GM04504 (cell line): ENCODE results near the gene DAB2.
A peak's percentile ranks its signal among the peaks of the same experiment; 100 is the strongest.
"Not testable (repeated sequence)": the region's sequence is repeated elsewhere in the genome, so short reads cannot be mapped to it uniquely, and the experiment has no call there.

Experiments used
- DNase-seq: peaks from one replicate; pipeline ENCODE4 v3.0.0-alpha.2; 2012; ENCODE audit warnings: low read depth

DAB2 gene

DNA sequence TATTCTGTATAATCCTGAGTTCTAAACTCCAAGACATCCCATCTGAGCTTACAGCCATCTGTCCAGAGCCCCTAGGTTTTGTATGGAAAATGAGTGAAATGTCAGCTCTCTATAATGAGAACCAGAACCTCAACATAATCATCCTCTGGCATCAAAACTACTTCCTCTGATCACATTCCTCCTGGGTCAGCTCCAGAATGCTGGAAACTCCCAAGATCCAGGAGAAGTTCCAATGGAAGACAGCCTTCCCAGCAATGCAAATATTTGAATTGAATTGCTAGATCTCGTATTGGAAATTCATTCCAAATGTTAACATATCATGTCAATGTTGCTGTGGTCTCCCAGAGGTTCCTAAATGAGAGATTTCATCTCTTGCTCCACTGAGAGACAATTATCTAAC lies 84.3 kb downstream of the DAB2 start:
- DNase-seq: no peak

DNA sequence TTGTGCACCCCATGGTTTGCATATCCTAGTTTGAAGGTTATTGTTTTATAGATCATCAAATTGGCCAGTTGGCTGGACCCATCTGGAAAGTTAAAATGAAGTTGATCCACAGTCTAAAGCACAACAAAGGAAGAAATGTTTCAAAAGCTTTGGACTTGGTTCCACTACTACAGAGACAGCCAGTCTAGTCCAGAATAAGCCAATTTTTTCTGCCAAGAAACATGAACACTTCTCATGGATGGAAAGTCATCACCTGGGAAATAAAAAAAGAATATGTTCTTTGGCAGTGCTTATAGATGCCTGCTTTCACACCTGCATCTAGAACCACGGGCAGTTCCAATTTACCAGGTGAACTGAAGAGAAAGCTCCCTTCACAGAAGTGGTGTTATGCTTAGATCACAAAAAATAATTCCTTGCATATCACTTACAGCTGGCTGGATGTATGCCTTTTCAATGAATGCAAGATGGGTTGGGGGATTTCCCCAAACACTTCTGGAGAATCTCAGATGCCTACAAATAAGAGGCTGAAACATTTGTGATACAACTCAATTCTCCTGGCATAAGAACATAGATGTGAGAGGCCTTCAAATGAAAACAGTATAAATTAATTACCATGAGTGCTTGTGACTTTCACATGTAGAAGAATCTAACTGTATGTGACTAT lies 87.4 kb downstream of the DAB2 start:
- no peak for DNase-seq

GRCh38 chr5:39334296-39334695 lies 90.5 kb downstream of the DAB2 start:
- not testable (repeated sequence) for DNase-seq

DNA sequence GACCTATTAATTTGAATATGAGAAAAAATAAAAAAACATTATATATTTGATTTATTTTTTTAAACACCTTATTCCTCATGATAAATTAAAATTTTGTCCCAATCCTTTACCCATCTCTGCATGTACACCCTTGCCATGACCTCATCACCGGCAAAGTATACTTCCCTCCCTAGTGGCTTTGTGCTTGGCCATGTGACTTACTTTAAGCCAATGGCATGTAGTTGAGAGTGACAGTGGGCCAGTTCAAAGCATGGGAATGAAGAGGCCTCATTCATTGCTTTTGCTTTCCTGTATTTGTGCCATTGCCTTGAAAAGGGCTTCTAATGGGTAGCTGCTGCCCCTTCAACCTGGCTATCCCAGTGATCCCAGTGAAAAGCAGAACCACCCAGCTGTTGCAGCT lies 91.7 kb downstream of the DAB2 start:
- DNase-seq: no peak

DNA sequence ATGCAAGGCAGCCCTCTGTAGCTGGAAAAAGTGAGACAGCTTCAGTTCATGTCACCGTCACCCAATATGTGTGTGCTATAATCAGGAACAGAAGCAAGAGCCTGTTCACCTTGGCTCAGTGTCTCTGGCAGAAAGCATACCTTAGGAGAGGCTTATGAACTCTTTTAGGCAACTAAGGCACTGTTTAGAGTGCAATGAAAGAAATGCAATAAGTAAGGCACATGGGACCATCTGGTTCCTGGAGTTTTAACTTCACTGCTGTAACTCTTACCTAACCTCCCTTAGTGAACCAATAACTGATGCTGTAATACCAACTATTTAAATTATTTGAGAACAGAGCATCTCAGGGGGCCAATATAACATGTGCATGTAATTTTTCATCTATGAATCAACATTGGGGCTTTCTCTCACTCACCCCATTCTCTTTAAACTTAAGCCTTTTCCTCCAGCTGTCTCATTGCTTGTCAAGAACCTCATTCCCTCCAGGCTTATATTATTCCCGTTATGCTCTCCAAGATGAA lies 92.9 kb downstream of the DAB2 start:
- peak; percentile 10 for DNase-seq

DNA sequence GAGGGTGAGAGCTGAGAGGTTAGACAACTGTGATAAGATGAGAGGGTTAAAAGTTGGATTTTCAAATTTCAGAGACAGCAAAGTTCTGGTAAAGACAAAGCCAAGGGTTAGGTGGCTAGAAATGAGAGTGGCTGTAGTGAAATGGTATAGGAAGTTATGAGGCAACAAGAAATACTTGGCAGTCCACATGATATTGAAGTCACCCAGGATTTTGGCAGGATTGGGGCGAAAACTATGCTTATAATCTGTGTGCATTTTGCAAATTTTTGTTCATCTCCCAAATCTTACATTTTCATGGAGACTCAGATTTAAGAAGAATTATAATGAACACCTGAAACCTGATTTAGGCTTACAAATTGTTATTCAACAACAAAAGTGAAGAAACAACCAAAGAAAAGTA lies 96.0 kb downstream of the DAB2 start:
- DNase-seq: no peak

GRCh38 chr5:39323542-39323941 lies 101.2 kb downstream of the DAB2 start:
- no peak for DNase-seq
